KMS-11 (cell line): ENCODE measurements around the gene UBE2E3.

Source experiments
- H2AFZ ChIP-seq: fragments of 200-600 bp; sonication (generic); 2 replicates; pipeline ENCODE4 v1.6.1; 2016; ENCODE audit warnings: antibody characterized with exemption, mixed run types, low read depth
- H3K27ac ChIP-seq: fragments of 200-600 bp; sonication (generic); 2 replicates; pipeline ENCODE4 v1.6.1; 2016; ENCODE audit warnings: mild to moderate bottlenecking, mixed run types
- H3K27me3 ChIP-seq: fragments of 200-600 bp; sonication (generic); 2 replicates; pipeline ENCODE4 v1.6.1; 2017; ENCODE audit warnings: mild to moderate bottlenecking, low read depth, mixed run types, moderate library complexity; ENCODE audit not compliant: insufficient read depth
- H3K36me3 ChIP-seq: fragments of 200-600 bp; sonication (generic); 2 replicates; pipeline ENCODE4 v1.6.1; 2017; ENCODE audit warnings: mild to moderate bottlenecking, mixed run types; ENCODE audit not compliant: insufficient read depth
- H3K4me1 ChIP-seq: fragments of 200-600 bp; sonication (generic); 2 replicates; pipeline ENCODE4 v1.6.1; 2016; ENCODE audit warnings: mild to moderate bottlenecking, low read depth, mixed run types; ENCODE audit not compliant: poor library complexity, severe bottlenecking
- H3K4me2 ChIP-seq: fragments of 200-600 bp; sonication (generic); 2 replicates; pipeline ENCODE4 v1.7.0; 2016; ENCODE audit warnings: mild to moderate bottlenecking, mixed run types
- H3K4me3 ChIP-seq: fragments of 200-600 bp; sonication (generic); IDR thresholded peaks from 2 replicates; pipeline ENCODE4 v1.6.1; 2017; ENCODE audit warnings: low read depth, low read length, mixed read lengths; ENCODE audit not compliant: insufficient read depth
- H3K79me2 ChIP-seq: fragments of 200-600 bp; sonication (generic); 2 replicates; pipeline ENCODE4 v1.6.1; 2016; ENCODE audit warnings: low read depth, mixed run types; ENCODE audit not compliant: insufficient read depth
- H3K9ac ChIP-seq: fragments of 200-600 bp; sonication (generic); 2 replicates; pipeline ENCODE4 v1.6.1; 2016; ENCODE audit warnings: mild to moderate bottlenecking, mixed run types
- H4K20me1 ChIP-seq: fragments of 200-600 bp; sonication (generic); 2 replicates; pipeline ENCODE4 v1.6.1; 2016; ENCODE audit warnings: mild to moderate bottlenecking, mixed run types; ENCODE audit not compliant: insufficient read depth
- TF ChIP-seq, protein P1 (sequence below): fragments of 200-600 bp; sonication (generic); conservative IDR thresholded peaks from 2 replicates; pipeline ENCODE4 v1.6.1; 2017; ENCODE audit warnings: low read depth, mild to moderate bottlenecking, antibody characterized with exemption, low read length, moderate library complexity, mixed read lengths

UBE2E3 gene

DNA sequence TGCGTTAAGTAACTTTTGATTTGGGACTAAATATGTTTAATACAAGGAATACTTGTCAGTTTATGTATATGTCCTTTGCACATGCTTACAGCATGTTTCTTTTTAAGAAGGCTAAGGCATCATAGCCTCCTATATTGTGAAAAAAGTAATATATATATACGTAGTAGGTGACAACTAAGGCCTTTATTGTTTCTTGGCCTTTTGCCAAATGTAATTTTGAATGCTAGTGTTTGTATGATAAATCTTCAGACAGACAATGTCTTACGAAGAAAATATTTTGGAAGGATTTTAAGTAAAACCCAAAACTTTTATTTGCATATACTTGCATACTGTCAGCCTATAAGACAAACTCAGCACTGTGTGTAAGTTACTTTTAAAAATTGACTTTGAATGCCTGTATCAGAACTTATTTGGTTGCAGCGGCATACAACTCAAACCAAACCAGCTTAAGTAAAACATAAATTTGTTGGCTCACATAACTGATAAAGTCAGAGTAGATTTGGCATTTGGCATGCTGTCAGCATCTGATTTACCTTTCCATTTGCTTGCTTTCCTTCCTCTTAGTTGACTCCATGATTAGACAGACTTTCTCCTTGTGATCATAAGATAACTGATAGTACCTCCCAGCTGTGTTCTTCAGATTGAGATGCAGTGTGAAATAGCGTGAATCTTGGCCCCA lies 24.4 kb downstream of the UBE2E3 start:
- H3K79me2 ChIP-seq = peaks cover 68% of the 10 kb centered on the region
- TF ChIP-seq, protein P1, sequence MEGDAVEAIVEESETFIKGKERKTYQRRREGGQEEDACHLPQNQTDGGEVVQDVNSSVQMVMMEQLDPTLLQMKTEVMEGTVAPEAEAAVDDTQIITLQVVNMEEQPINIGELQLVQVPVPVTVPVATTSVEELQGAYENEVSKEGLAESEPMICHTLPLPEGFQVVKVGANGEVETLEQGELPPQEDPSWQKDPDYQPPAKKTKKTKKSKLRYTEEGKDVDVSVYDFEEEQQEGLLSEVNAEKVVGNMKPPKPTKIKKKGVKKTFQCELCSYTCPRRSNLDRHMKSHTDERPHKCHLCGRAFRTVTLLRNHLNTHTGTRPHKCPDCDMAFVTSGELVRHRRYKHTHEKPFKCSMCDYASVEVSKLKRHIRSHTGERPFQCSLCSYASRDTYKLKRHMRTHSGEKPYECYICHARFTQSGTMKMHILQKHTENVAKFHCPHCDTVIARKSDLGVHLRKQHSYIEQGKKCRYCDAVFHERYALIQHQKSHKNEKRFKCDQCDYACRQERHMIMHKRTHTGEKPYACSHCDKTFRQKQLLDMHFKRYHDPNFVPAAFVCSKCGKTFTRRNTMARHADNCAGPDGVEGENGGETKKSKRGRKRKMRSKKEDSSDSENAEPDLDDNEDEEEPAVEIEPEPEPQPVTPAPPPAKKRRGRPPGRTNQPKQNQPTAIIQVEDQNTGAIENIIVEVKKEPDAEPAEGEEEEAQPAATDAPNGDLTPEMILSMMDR = no peak
- no peak overlapping the region for H2AFZ ChIP-seq
- no peak overlapping the region for H3K9ac ChIP-seq
- no peaks in the 10 kb centered on the region for H3K27me3 ChIP-seq
- H3K4me2 ChIP-seq = no peak overlapping the region
- H3K4me1 ChIP-seq = peaks cover 12% of the 10 kb centered on the region
- no peak overlapping the region for H3K27ac ChIP-seq
- H3K36me3 ChIP-seq = no peaks in the 10 kb centered on the region
- no peak overlapping the region for H3K4me3 ChIP-seq
- H4K20me1 ChIP-seq = no peaks in the 10 kb centered on the region

DNA sequence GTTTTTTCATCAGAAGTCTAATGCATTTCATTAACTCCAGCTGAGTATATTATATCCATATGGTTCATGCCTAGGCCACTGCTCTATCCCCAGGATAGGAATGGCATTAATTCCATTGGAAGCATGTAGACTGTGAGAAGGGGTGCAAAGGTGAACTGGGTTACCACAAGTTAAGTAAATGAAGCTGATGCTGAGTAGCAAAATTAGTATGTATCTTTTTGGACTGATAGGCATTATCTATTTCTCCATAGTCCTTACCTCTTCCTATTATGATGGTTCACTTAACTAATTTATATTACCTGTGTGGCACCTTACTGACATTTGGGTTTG lies 24.9 kb downstream of the UBE2E3 start:
- TF ChIP-seq, protein P1 = no peak
- Histone ChIP-seq H3K36me3 (no peaks in the 10 kb centered on the region), H2AFZ (no peak overlapping the region), H3K79me2 (peaks cover 71% of the 10 kb centered on the region), H3K4me1 (peaks cover 17% of the 10 kb centered on the region), H3K4me3 (no peak overlapping the region), H3K27me3 (no peaks in the 10 kb centered on the region), H3K4me2 (no peak overlapping the region), H4K20me1 (no peaks in the 10 kb centered on the region), H3K27ac (no peak overlapping the region), H3K9ac (no peak overlapping the region)

DNA sequence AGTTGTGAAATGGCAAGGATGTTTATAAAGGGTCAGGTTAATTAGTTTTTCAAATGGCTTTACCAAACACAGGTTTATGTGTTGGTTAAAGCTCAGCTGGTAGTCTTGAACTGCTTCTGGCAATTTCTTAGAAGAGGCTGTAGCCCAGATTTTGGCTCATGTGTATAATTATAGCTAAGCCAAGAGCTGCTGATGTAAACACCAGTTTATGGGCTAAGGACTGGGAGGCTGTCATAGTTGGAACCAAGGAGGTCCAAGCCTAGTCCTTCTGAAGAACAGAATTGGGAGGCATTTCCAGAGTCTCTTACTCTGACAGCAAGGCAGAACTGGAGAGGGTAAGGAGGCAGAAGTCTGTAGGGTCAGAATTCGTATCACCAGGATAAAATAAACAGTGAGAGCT lies 25.4 kb downstream of the UBE2E3 start:
- TF ChIP-seq, protein P1 = no peak
- Histone ChIP-seq H3K4me1 (peaks cover 19% of the 10 kb centered on the region), H3K9ac (no peak overlapping the region), H3K27ac (no peak overlapping the region), H4K20me1 (no peaks in the 10 kb centered on the region), H3K4me3 (no peak overlapping the region), H3K27me3 (no peaks in the 10 kb centered on the region), H3K79me2 (peaks cover 75% of the 10 kb centered on the region), H3K36me3 (no peaks in the 10 kb centered on the region), H3K4me2 (no peak overlapping the region), H2AFZ (no peak overlapping the region)

DNA sequence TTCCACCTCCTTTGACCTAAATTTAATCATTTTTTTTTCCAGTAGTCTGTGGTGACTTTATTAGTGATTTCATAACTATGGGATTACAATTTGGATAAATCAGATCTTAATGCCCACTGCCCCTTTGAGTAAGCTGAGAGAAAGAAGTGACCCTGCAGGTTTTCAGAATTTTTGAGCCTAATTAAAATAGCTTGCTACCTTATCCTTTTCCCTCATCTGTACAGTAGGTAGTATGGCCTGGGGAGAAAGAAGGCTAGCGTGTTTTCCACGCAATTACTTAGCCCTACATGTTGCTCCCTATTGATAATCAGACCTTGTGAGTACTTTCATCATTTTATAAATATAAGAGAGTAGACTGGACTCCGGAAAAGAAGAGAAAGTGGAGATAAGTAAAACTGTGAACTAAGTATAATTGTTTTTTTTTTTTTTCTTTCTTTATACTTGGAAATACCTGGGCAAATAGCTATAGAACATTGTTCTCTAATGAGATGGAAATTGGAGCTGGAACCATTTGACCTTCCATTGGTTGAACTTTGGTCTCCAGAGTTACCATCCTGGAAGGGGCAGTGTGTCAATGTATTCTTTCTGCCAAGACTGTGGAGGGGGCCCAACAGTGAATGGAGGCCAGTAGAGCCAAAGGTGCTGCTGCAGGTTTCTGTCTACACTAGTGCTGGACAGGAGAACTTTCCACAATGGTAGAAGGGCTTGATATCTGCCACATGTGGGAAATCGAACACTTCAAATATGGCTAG lies 26.9 kb downstream of the UBE2E3 start:
- H3K79me2 ChIP-seq = peaks cover 78% of the 10 kb centered on the region
- H3K4me2 ChIP-seq = no peak overlapping the region
- no peaks in the 10 kb centered on the region for H4K20me1 ChIP-seq
- H3K4me3 ChIP-seq = no peak overlapping the region
- H3K27ac ChIP-seq = no peak overlapping the region
- peaks cover 22% of the 10 kb centered on the region for H3K4me1 ChIP-seq
- no peak overlapping the region for H2AFZ ChIP-seq
- no peaks in the 10 kb centered on the region for H3K36me3 ChIP-seq
- no peak overlapping the region for H3K9ac ChIP-seq
- TF ChIP-seq, protein P1 = no peak
- no peaks in the 10 kb centered on the region for H3K27me3 ChIP-seq
